ENCODE results near the gene ZFYVE26.

ZFYVE26 gene

DNA sequence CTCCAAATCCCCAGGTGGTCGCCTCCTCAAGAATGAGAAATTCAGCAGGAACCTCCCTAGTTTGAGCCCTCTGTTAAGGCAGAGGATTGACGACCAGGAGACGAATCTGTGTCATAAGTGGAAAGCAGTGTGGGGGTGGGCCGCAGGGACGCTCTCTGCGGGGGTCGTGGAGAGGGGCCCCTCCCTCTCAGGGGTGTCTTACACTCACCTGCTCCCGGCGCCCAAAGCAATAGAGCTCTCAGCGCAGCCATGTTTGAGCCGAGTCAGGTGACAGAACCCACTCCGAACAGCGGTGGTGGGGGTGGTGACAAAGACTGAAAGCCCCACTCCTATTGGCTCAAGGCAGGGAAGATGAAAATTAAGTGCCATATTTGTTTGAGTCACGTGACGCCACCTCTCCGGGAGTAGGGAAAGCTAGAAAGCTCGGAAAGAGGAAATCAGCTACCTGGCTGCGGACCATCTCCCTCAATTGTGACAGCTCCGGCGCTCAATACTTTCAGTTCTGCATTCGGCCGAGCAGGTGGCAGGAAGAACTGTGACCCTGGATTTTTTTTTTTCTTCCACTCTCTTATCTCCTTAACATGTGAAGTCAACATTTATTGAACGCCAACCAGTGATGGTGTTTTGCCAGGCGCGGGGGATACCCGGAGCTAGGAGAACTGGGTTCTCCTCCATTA is at the start of gene ZFYVE26:
Gene ZFYVE26 (minus strand): TSS at position 265 of the 677 bp plus-strand sequence. CDS start 627 bp downstream, outside the sequence.
- ChIA-PET POLR2A (ENCODE audit: low non-redundant PET) (interaction anchor here (0.7 kb wide), 1 partner anchor 12 kb away, joined by 3 read pairs; no protein-coding TSS in a partner anchor), CTCF (interaction anchor here (0.6 to 1.1 kb wide), 2 partner anchors 10 to 21 kb away, joined by 3 to 5 read pairs; no protein-coding TSS in a partner anchor)
- TF ChIP-seq, protein P1, sequence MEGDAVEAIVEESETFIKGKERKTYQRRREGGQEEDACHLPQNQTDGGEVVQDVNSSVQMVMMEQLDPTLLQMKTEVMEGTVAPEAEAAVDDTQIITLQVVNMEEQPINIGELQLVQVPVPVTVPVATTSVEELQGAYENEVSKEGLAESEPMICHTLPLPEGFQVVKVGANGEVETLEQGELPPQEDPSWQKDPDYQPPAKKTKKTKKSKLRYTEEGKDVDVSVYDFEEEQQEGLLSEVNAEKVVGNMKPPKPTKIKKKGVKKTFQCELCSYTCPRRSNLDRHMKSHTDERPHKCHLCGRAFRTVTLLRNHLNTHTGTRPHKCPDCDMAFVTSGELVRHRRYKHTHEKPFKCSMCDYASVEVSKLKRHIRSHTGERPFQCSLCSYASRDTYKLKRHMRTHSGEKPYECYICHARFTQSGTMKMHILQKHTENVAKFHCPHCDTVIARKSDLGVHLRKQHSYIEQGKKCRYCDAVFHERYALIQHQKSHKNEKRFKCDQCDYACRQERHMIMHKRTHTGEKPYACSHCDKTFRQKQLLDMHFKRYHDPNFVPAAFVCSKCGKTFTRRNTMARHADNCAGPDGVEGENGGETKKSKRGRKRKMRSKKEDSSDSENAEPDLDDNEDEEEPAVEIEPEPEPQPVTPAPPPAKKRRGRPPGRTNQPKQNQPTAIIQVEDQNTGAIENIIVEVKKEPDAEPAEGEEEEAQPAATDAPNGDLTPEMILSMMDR (conservative IDR thresholded peaks at IDR 0.05; ENCODE audit: low read depth): no peak
- H3K27ac ChIP-seq: peak within 1 kb of the TSS; percentile 68
- DNase-seq (ENCODE audit: low spot score): peak; percentile 98

DNA sequence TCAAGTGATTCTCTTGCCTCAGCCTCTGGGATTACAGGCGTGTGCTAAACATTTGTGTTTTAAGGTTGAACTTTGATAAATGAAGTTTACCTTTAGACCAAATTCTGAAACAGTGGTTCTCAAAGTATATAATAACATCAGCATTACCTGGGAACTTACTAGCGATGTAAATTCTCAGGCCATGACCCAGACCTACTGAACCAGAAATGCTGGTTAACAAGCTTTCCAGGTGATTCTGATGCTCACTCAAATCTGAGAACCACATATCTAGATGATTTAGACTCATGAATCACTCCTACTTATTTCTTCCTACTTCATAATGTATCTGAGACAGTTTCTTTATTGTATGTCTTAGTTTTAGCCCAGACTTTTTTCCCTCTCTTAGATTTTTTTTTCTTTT is 46.8 kb upstream of the ZFYVE26 start:
- no peak overlapping the region for H3K27ac ChIP-seq
- CTCF ChIA-PET: no interaction called here
- POLR2A ChIA-PET (ENCODE audit: low non-redundant PET): no interaction called here
- TF ChIP-seq, protein P1 (conservative IDR thresholded peaks at IDR 0.05; ENCODE audit: low read depth): no peak
- DNase-seq (ENCODE audit: low spot score): peak; percentile 6

DNA sequence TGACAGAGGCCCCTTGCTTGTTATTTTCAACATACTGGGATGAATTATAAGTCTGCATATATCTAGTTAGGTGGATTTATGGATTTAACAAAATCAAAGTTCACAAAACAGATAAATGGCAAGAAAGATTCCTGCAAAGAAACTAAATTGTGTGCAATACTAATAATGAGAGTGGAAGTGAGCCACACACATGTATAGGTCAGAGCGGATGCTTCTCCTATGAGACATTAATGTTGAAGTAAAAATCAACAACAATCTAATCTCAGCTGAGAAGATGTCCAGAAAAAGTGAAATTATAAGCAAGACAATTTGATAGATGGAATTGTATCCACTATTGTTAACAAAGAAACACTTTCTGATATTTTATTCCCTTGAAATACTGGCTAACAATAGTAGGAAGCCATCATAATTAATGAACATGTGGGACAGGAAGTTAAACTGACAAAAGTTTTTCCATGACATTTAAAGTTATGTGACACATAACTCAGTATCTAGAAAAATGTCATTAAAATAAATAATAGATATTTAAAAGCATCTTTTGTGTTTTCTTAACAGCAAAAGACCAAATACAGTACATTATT is 42.9 kb upstream of the ZFYVE26 start:
- CTCF ChIA-PET: no interaction called here
- TF ChIP-seq, protein P1 (conservative IDR thresholded peaks at IDR 0.05; ENCODE audit: low read depth): no peak
- POLR2A ChIA-PET (ENCODE audit: low non-redundant PET): no interaction called here
- no peak overlapping the region for H3K27ac ChIP-seq
- DNase-seq (ENCODE audit: low spot score): no peak

DNA sequence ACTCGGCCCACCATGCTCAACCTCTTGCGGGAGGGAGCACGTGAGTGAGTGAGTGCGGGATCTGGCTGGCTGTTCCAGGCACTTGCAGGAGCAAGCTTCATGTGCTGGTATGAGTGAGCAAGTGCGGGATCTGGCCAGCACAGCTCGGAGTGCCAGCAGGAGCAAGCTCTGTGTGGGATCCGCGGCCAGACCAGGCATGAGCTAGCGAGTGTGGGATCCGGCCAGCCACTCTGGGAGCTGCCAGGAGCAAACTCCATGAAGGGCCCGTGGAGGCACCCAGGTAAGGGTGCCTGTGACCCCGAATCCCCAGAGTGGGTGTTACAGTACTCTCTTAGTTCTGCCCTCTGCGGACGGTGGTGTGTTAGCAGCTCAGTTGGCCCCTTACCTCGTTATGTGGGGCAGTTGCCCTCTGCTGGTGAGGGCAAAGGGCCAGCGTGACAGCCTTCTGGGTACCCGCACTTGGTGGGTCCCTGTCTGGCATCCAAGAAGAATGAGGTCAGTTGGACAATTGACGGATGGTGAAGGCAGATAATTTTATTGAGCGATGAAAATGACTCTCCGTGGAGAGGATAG is 41.5 kb upstream of the ZFYVE26 start:
- H3K27ac ChIP-seq: no peak overlapping the region
- DNase-seq (ENCODE audit: low spot score): no peak
- ChIA-PET POLR2A (ENCODE audit: low non-redundant PET) (no interaction called here), CTCF (interaction anchor here (0.6 to 0.8 kb wide), 2 partner anchors 19 to 967 kb away, joined by 3 read pairs; no protein-coding TSS in a partner anchor)
- TF ChIP-seq, protein P1 (conservative IDR thresholded peaks at IDR 0.05; ENCODE audit: low read depth): no peak

DNA sequence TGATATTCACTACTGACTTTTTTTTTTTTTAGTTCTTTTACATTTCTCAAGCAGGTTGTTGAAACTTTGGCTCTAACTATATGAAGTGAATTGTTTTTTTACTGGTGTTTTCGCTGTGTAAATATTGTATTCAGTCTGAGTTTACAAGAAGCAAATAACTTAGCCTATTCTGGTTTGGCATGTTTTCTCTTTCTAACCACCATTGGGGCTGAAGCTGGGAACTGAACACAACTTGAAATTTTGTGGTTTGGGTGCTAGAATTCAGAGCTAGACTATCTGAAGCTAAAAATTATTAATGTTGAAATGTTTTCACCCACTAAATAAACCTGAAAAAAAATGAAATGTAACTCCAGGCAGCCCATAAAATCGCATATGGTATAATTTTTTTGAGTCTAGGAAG is 40.4 kb upstream of the ZFYVE26 start:
- H3K27ac ChIP-seq: no peak overlapping the region
- ChIA-PET POLR2A (ENCODE audit: low non-redundant PET) (no interaction called here), CTCF (interaction anchor here (0.6 to 0.8 kb wide), 3 partner anchors 18 to 421 kb away, joined by 3 to 4 read pairs (median 4); no protein-coding TSS in a partner anchor)

DNA sequence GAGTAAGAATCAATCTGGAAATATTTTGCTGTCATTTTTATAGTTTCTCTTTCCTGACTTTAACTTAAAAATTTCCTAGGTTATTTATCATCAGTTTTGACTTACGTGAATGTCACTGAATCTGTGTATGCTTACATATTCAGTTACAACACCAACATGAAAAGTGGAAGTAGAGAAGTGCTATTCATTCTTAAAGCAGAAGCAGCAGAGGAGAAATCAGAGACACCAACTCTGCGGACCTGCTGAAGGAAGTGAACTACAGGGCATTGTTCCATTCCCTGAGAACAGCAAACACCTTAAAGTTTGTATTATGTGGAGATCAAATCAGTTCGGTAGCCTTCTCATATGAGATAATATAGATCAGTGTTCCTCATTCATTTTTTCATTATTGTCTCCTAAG is 37.3 kb upstream of the ZFYVE26 start:
- ChIA-PET POLR2A (ENCODE audit: low non-redundant PET) (no interaction called here), CTCF (no interaction called here)
- DNase-seq (ENCODE audit: low spot score): no peak
- TF ChIP-seq, protein P1 (conservative IDR thresholded peaks at IDR 0.05; ENCODE audit: low read depth): no peak
- H3K27ac ChIP-seq: no peak overlapping the region

More for the DNA sequence above, 40.4 kb upstream of the ZFYVE26 start:
- DNase-seq (ENCODE audit: low spot score): no peak
- TF ChIP-seq, protein P1 (conservative IDR thresholded peaks at IDR 0.05; ENCODE audit: low read depth): no peak
